ENCODE measurements around the gene CBL. TPM values are rescaled to one million over a fixed set of nuclear protein-coding genes. Genes with fewer than 3 reads are reported as not detected.
A peak's percentile ranks its signal among the peaks of the same experiment; 100 is the strongest.

Gene CBL
- total RNA-seq, 1 donor from 2014 or later: 6.5 TPM

DNA sequence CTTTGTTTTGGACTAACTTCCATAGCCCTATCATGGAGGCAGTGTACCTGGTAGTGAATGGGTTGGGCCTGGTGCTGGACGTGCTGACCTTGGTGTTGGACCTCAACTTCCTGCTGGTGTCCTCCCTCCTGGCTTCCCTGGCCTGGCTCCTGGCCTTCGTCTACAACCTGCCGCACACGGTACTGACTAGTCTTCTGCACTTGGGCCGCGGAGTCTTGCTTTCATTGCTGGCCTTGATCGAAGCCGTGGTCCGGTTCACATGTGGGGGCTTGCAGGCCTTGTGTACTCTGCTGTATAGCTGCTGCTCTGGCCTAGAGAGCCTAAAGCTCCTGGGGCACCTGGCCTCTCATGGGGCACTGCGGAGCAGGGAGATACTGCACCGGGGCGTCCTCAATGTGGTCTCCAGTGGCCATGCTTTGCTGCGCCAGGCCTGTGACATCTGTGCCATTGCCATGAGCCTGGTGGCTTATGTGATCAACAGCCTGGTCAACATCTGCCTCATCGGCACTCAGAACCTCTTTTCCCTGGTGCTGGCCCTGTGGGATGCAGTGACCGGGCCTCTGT is 129.0 kb downstream of the CBL start:
- intact Hi-C loops (cut with DNase I): loop anchor here (5.0 kb wide), 1 partner anchor 42 kb away; no protein-coding TSS in a partner anchor
- DNase-seq (no peak), ATAC-seq (ENCODE audit: poor library complexity) (no peak)

- DNase-seq: no peak
- intact Hi-C loops (cut with DNase I): loop anchor here (5.0 kb wide), 1 partner anchor 41 kb away; no protein-coding TSS in a partner anchor
- no peak for ATAC-seq (ENCODE audit: poor library complexity)
Measured at GRCh38 chr11:119335655-119336543, 129.8 kb downstream of the CBL start.

- ATAC-seq (ENCODE audit: poor library complexity) (no peak), DNase-seq (no peak)
- intact Hi-C loops (cut with DNase I): loop anchor here (5.0 kb wide), 1 partner anchor 40 kb away; no protein-coding TSS in a partner anchor
Measured at GRCh38 chr11:119336744-119337469, 130.8 kb downstream of the CBL start.

DNA sequence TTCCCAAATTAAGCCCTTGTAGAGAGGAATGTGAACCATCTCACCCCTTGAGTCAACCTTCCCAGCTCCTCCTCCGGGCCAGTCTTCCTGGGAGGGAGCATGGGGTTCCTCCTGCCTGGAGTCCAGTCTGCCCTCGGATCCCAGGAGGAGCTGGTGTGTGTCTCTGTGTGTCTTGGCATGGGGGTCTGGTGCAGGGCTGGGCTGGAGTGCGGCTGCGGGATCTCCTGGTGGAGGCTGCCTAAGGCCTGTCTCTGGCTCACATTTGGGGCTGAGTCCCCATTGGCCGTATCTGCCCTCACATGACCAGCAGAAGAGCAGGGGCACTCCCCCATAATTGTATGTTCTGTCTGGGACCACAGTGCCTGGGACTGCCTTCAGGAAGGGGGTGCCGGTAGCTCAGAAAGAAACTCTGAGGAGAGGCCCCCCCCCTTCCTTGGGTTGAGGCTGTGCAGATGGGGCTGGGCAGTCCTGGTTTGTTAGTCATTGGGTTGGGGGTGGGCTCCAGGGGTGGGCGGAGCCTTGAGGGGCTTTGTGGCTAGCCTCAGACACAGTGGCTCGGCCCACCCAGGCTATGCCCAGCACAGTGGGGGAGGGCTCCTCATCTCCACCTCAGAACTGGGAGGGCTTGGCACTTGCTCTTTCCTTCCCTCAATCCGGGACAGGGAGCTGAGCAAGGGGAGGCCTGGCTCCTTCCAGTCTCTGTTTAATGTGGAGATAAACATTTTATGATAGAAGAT is 131.6 kb downstream of the CBL start:
- intact Hi-C loops (cut with DNase I): loop anchor here (5.0 kb wide), 1 partner anchor 40 kb away; no protein-coding TSS in a partner anchor
- no peak for ATAC-seq (ENCODE audit: poor library complexity)

GRCh38 chr11:119338318-119338890 is 132.3 kb downstream of the CBL start:
- DNase-seq: no peak
- intact Hi-C loops (cut with DNase I): loop anchor here (5.0 kb wide), 1 partner anchor 39 kb away; no protein-coding TSS in a partner anchor
- ATAC-seq (ENCODE audit: poor library complexity): peak; percentile 15

More for the DNA sequence above, 131.6 kb downstream of the CBL start:
- DNase-seq: no peak

DNA sequence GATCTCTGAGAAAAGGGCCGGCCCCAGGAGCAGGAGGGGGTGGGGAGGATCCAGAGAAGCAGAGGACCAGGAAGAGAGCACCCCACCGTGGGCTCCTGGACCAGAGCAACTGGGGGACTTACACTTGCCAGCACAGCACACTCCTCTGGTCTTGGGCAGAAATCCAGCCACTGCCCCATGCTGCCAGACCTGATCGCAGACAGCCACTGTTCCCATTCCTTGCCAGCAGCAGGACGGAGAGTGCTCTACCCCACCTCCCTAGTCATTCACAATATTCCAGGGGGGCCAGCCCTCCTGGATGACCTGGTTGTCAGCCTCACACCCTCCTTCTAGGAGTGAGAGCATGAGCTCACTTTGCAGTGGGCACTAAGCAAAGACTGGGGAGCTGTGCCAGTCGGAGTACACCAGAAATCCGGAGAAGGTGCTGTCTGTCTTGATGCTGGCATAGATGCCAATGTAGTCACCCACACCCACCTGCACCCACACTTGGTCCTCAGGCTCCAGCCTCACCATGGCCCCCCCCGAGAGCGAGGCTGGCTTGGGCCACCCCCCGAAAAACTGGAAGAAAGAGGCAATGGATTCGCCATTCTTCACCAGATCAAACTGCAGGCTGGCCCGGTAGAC is 132.9 kb downstream of the CBL start:
- no peak for DNase-seq
- intact Hi-C loops (cut with DNase I): loop anchor here (5.0 kb wide), 1 partner anchor 38 kb away; no protein-coding TSS in a partner anchor
- ATAC-seq (ENCODE audit: poor library complexity): peak; percentile 1

GRCh38 chr11:119339589-119340334 is 133.6 kb downstream of the CBL start:
- DNase-seq: peak; percentile 86
- intact Hi-C loops (cut with DNase I): loop anchor here (5.0 kb wide), 1 partner anchor 38 kb away; no protein-coding TSS in a partner anchor
- ATAC-seq (ENCODE audit: poor library complexity): peak; percentile 81

GRCh38 chr11:119340335-119341221 is 134.4 kb downstream of the CBL start, which contains the start of gene C1QTNF5:
TSS of gene C1QTNF5 (minus strand) at chr11:119340883. CDS start at chr11:119340397, 486 bp downstream.
- ATAC-seq (ENCODE audit: poor library complexity) (peak; percentile 58), DNase-seq (peak; percentile 93)
- intact Hi-C loops (cut with DNase I): no loop called here

DNA sequence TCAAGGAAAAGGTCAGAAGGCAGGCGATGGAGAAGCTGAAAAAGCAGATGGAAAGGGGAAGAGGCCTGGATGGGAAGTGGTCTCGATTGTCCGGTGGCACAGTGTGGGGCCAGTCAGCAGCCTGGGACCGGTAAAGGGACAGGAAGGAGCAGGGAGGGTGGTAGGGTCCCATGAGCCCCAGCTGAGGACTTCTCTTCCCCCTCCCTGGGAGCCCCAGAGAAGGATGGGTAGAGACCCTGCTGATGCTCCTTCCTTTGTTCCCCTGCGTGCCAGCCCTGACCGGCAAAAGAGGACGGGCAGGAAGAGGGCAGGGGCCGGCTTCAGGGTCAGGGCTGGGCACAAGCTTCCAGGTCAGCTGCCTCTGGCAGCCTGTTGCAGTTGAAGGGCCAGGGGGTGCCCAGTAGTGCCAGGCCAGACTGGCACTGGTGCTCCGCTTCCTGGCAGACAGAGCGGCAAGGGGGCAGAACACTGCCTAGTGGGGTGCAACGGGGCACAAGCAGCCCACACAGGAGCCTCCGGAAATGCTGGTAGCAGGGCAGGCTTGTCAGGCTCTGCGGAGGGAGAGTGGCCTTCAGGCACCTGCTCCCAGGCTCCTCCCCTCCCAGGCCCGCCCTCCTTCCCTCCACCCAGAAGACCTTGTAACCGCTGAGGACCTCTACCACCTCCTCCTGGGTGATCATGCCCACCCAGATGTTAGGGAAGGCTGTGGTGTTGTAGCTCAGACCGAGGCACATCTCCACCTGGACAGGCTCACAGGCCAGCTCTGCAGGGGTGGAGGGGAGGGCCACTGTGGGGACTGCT is 135.3 kb downstream of the CBL start:
- intact Hi-C loops (cut with DNase I): no loop called here
- DNase-seq: no peak
- no peak for ATAC-seq (ENCODE audit: poor library complexity)

DNA sequence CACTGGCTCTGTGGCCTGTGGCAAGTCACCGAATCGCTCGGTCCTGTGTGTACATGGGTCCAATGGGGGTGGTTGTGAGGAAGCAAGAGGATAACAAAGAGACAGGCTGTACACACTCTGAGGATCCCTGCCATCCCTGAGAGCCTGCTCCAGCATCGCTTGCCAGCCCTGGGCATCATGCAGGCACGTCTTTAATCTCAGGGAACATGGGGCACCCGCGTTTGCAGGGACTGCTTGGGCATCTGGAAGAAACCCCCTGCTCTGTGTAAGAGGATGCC is 135.8 kb downstream of the CBL start:
- DNase-seq: no peak
- no peak for ATAC-seq (ENCODE audit: poor library complexity)
- intact Hi-C loops (cut with DNase I): no loop called here

DNA sequence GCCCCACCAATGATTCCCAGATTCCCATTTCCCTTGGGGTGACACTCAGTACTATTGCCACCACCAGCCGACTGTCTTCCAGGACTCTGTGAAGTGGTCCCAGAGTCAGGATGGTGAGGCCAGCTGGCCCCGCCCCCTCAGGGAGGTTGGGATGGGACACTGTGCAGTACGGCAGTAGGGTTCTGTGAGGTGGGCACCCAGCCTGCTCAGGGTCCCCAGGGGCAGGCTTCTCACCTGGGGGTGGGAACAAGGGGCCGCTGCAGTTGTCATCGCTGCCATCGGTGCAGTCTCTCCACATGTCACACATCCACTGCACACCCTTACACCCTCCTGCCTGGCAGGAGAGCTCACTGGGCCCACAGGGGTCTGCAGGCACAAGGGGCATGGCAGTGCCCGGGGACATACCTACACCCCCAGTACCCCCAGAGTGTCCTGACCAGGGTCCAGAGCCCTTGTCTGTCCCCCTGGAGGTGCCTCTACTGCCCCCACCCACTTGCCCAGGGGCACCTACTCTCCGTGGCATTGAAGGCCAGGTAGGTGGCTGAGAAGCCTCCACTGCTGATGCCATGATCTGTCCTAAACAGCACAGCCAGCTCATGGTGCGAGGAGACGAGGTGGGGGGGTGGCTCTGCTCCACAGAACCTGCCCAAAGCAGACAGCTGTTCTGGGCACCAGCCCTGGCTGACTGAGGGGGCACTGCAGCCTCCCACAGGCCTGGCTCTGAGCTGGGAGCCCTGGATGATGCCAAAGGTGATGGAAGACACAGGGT is 136.4 kb downstream of the CBL start:
- ATAC-seq (ENCODE audit: poor library complexity) (no peak), DNase-seq (no peak)
- intact Hi-C loops (cut with DNase I): no loop called here

GRCh38 chr11:119343726-119344125 is 137.6 kb downstream of the CBL start:
- DNase-seq: no peak
- ATAC-seq (ENCODE audit: poor library complexity): no peak
- intact Hi-C loops (cut with DNase I): no loop called here

DNA sequence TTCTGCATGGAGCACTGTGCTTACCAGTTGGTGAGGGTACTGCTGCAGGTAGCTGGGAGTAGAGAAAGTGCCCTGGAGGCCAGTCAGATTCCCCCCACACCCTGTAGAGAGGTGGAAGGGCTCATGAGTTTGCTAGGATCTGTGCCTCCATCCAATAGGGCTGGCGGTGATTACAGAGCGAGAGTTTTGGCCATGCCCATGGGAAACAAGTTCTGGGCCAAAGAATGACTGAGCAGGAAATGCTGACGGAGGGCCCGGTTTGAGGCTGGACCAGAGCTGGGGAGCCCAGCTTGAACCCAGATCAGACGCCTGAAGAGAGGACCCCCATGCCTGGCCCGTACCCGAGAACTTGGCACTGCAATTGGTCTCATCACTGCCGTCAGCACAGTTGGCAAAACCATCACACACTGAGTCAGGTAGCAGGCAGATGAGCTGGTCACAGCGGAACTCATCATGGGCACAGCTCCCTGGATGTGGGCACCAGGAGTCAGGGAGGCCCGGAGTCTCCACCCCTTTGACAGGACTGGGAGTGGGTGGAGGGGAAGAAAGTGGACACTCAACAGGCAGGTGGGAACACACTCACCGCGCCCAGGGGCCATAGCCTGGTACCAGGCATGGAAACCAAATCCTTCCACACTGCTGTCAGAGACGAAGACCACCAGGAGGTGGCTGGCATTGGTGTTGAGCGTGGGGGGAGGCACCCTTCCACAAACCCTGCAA is 138.3 kb downstream of the CBL start:
- ATAC-seq (ENCODE audit: poor library complexity) (no peak), DNase-seq (no peak)
- intact Hi-C loops (cut with DNase I): no loop called here

DNA sequence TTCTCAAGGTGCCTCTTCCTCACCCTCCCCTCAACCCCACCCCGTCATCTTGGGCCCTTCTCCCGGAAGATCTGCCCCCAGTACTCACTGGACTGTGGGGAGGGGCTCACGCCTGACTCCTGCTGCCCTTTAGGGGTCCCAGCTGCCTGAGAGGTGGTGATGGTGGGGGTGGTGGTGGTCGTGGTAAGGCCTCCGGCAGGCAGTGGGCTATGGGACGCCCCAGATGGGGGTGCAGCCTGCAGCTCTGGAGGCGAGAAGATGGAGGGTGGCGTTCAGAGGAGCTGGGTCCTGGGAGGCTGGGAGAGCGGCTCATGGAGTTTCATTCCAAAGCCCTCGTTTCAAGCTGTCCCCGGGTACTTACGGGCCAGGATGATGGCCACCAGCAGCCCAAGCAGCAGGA is 139.5 kb downstream of the CBL start:
- intact Hi-C loops (cut with DNase I): no loop called here
- ATAC-seq (ENCODE audit: poor library complexity) (no peak), DNase-seq (no peak)
